Mesenteric fat pad (tissue), 1 donor: ENCODE results near the gene LRRC4C. TPM values are rescaled to one million over a fixed set of nuclear protein-coding genes. Genes with fewer than 3 reads are reported as not detected.

ENCODE experiments used
- DNase-seq: peaks from one replicate; pipeline ENCODE4 v3.0.0-alpha.2; 2020; ENCODE audit warnings: low spot score
- total RNA-seq: library from RNA; stranded (reverse); fragmentation: NEBNext Ultra II Directional; extraction: Animal tissue kit (Norgen Biotek cat#: 25700); gene quantifications from one replicate; pipeline ENCODE4 v1.2.1, GENCODE V29; 2021
- donor health status: DM: yes; HTN: yes; CAD: no.

LRRC4C gene
- total RNA-seq, 1 donor from 2014 or later = 1.5 TPM

DNA sequence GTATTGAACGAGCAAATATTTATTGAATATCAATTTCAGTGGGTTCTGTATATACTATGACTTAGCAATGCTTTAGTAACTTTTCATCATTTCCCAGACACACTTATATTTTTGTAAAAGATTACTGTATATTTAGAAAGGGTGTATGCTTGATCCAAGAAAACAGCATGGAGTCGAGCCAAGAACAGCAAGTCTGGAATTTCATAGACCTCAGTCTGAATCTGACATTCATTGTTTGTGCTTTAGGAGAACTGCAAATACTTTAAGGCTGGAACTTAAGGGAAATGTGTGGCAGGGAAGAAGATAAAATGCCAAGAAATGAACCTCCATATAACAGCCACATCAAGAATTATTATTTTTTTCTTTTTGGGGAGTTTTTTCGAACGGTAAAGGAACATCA, 1156.8 kb downstream of the LRRC4C start:
- DNase-seq = no peak

DNA sequence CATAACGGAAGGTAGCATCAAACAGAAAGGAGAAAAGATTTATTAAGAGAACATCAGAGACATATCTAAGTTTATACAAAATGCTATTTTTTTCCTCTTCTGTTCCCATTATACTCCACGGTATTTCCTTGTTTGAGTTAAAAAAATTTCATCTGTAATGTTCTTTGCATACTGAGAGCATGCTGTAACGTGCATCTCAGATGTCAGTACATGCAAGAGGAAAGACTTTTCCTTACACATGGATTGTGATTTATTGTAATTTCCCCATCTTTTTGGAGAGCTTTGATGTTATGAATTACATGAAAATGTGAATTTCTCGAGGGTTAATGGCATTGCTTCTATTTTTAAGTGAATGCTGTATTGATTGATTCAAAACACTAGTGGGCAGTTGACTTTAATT, 1164.0 kb downstream of the LRRC4C start:
- DNase-seq = no peak

DNA sequence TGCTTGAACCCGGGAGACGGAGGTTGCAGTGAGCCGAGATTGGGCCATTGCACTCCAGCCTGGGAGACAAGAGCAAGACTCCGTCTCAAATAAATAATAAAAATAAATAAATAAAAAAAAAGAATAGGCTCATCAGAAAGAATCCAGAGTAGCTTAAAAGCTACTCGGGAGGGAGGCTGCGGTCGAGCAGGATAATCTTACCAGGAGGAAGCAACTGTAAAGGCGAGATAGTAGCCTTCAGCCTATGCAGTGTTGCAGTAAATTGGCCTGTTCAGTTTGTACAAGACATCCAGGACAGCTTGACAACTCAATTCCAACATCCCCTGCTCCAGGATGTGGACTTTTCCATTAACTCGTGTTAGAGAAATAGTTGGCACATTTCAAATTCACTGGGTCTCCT, 1164.7 kb downstream of the LRRC4C start:
- DNase-seq = no peak

DNA sequence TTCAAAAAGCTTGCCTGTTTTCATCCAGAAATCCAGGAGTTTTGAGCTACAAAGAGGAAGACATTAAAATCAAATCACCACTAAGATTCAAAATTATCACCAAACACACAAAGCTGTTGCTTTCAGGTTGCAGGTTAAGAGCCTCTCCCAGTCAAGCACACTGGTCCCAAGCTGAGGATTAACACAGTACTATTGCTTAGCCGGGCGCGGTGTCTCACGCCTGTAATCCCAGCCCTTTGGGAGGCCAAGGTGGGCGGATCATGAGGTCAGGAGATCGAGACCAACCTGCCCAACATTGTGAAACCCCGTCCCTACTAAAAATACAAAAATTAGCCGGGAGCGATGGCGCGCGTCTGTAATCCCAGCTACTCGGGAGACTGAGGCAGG, 1165.1 kb downstream of the LRRC4C start:
- DNase-seq = no peak

DNA sequence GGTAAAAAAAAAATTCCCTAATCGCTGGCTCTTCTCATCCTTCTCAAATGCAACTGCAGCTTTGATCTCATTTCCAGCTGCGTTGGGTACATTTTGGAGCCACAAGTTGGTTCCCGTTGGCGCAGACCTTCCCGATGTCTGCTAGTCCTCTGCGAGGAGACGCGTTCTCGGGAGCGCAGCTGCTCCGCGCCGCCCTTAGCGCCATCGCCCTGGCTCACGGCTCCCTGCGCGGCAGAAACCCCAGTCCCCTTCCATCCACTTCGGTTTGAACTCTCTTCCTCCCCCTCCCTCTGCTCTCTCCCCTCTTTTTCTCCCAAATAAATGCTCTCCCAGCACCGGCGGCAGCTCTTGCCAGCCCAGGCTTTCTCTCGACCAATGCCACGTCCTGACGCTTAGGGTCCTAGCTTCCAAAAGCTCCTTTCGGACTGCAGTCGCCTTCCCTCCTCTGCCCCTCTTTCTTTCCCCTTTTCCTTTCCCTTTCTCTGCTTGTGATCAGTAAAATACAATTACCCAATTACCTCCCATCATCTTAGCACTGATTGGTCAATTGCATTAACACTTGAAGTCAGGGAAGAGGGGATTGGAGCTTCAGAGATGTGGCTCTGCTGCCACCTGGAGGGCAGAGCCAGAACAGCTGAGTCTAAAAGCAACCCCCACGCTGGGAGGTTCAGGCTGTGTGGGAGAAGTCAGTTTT, 1165.7 kb downstream of the LRRC4C start:
- no peak for DNase-seq

DNA sequence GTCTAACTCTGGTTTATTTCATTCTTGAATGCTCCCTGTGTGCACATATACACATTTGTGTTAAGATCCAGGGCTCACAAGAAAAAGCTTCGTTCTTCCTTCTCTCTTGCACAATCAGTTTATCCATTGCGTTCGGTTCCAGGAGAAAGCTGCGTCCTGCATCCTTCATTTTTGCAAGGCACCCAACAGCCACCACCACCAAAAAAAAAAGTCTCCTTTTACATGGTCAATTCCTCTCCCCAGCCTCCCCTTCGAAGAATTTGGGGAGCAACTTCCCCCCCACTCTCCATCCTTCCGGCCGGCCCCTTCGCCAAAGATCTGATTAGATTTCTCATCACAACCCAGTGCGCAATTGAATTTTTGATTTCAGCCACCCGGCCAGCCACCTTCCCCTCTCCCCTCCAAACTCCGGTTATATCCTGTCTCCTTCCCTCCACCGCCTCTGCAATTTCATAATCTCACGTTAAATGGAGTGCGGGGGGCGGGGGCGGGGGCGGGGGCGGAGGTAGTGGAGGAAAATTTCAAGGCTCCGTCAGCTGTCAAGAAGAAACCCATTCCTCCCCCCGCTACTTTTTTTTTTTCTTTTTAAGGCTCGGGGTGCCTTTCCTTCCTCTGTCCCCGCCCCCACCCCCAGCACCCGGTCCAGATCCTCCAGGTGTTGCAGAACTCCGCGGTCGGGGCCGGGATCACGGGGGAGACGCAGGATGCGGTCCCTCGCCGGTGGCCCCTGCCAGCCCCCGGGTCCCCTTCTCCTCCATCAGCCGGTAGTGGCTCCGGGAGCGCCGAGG, 1166.5 kb downstream of the LRRC4C start:
- DNase-seq = no peak

DNA sequence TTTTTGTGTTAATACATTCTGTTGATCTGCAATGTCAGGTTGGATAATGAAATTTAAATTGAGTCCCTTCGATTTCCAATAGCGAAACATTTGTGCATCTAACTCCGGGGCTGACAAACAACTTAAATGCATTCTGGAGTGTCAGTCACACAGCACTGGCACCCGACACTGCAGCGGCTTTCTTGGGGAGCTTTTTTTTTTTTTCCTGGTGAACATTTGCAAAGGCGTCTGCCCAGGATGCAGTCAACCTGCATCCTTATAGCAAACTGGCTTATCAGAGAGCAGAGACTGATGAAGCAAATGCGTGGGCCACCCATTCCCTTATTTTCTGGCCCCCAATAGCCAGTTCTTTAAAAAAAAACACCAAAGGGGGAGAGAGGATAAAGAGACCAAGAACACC, 1167.7 kb downstream of the LRRC4C start:
- no peak for DNase-seq

DNA sequence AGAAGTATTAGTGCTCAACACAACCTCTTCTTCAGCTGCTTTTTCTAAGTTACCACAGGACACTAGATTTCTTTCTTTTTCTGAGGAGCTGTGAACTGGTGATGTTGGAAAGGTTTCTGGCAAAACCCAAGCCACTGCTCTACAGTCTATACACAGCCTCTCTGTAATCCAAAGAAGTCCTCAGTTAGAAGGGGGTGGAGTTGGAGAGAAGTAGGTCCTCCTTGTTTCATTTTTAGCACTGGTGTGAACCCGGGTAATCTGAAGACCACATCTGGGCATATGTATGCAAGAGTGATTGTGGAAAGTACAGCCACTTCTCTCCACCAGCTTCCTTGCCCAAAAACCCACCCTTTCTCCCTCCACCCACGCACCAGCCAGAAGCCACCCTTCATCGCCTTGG, 1168.1 kb downstream of the LRRC4C start:
- no peak for DNase-seq

DNA sequence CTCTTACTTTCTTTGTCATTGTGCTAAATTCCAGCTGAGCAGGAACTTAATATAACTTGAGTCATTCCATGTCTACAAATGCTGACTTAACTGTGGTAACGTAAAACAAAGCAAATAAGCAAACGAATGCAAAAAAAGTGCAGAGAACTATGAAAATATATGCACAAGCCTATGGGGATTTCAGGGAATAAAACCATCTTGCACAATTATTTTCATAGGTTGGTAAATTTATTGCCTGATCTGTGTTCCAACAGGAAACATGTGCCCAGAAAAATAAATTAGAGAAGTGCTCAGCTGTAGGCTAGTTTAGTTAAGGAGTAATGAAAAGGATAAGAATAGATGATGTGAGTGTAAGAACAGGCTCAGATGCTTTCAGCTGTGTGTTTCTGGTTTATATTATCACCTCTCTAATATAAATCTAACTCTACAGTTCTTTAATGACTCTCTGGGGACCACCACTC, 1169.3 kb downstream of the LRRC4C start:
- DNase-seq = no peak

DNA sequence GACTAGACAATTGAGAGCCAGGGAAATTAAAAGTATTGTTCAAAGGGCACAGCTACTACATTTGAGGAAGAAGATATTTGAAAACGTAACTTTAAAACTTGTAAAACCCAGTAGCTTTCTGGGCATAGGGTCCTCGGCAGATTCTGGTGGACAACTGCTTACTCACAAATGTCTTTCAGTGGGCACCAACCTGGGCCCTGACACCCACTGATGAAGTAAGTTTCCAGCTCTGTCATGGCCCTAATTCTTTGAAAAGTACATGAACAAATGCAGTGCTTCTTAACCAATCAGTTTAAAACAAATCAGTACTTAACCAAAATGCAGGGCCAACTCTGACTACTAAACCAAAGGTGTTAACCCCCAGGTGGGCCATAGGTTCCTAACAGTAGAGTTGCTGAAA, 1170.1 kb downstream of the LRRC4C start:
- no peak for DNase-seq

DNA sequence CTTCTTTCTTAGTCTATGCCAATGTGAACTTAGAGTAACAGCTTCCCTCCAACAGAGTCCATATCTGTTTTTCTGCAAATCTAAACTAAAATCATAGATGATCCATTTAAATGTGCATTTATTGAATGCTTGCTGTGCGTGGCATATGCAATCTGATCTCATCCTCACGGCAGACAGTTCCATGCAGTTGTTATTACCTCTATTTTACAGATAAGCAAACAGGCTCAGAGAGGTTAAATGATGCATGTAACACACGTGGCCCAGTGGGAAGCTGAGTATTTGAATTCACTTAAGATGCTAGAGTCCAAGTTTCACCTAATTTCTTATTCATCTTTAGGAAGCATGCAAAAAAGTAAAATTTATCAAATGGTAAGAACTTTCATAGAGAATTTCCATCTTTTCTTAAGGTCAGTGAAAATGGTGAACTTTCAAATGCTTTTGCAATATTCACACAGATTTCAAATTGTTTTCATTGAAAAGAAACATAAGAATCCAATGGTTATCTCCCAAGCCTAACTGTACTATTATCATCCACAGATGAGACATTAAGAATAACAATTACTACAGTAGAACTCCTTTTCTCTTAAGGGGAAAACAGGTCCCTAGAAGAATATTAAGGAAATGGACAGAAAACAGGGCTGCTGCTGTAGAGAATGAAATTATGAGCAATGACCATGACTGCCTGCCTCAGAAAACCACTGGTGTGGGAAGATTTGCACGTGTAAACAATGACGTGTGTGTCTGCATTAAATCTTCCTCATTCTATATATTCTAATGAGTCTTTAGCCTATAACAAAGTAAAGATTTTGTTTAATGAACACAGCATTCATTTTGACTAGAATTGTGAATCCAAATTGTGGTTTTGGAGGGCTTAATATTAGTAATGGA, 1171.3 kb downstream of the LRRC4C start:
- no peak for DNase-seq

DNA sequence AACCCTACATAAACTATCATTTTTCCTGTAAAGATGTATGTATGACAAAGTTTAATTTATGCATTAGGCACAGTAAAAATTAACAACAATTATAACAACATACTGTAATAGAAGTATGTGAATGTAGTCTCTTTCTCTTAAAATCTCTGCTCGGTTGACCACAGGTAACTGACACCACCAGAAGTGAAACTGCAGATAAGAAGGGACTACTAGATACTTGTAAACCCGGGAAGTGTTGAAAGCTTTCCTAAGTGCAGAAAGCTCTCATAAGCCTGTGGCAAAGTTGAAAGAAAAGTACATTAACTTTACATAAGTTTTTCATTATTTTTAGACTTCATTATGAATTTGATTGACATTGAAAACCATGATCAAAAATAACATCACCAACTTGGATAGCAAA, 1173.3 kb downstream of the LRRC4C start:
- DNase-seq = no peak

DNA sequence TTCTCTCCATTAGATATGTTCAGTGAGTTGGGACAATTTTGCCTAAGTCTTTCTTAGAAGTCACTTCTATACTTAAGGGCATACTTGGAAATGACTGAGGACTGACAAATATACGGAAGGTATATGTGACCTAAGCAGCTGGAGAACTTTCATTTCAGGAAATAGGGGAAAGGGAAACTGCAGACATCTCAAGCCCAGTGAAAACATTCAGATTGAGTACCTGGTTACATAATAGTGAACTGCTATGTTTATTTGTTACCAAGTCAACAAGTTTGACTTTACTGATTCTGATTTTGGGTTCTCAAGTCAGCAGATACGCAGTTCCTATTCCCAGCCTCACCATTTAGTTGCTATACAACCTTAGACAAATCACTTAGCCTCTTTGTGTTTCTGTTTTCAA, 1173.9 kb downstream of the LRRC4C start:
- no peak for DNase-seq

DNA sequence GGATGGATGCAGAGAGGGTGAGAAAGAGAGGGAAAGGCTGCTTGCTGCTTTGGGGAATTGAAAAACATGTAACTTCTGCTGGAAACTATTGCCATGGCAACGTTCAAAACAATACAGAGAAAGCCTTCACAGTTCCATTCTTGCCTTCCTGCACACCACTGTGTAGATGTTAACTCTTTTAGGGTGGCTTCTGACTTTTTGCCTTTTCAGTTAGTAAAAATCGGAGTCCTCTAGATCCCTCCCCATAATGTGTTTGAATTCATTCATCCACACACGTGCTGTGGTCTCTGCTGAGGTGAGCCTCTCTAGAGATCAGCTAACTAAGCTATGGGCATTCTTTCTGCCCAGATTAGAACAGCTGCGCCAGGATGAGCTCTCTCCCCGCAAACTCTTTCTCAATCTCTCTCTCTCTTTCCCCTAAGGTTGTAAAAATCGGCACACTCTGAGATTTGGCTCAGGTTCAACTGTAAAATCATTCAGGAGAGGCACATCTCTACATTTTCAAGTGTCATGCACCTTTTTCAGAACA, 1178.3 kb downstream of the LRRC4C start:
- no peak for DNase-seq

DNA sequence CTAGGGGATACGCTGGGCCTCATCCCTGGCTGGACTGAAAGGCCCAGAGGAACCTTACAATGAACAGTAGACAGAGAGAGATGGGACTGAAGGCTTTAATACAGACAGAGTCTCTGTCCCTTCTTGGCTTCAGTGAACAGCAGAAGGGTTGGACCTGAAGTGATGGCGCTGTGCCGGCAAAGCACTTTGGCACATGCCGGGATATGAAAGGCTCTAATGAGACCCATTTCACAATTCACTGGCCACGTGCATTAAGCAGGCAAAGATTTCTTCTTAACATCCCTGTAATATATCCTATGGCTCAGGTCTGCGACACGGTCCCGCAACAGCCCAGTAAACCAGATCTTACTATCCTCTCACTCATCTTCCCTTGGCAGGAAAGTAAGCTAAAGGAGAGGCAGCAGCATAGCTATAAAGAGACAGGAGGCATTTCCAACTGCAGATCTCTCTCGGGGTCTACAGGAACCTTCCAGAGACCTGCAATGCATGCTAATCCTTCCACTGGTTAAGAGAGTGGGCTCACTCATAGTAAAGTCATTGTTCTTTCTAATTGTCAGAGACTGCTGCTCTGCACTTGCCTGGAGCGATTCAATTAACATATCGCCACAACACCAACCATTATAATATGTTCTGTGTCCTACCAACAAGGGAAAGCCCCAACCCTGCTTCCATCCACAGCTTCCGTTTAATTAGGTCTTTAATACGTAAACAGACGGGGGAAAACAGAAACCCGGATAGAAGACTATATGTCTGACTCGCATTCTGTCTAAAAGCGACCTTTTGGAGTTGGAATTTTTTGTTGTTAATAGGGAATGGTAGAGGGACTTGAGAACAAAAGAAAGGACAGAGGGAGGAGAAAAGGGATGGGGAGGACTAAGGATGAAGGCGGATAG, 1179.0 kb downstream of the LRRC4C start:
- DNase-seq = no peak

DNA sequence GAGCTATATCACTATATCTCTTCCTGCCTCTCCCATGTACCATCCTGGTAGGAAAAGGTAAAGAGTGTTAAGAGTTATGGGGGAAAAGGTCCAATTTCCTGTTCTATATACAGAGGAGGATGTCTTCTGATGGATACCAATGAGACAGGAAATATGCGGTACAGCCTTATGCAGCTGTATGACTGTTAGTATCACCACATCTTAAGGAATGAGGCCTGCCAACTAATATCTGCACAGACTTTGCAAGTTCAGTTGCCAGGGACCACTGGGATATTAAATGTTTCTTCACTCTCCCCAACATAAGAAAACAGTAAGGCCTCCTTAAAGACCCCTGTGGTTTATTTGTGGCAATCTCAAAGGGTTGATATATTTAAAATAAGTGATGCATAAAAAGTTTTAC, 1182.5 kb downstream of the LRRC4C start:
- DNase-seq = no peak

DNA sequence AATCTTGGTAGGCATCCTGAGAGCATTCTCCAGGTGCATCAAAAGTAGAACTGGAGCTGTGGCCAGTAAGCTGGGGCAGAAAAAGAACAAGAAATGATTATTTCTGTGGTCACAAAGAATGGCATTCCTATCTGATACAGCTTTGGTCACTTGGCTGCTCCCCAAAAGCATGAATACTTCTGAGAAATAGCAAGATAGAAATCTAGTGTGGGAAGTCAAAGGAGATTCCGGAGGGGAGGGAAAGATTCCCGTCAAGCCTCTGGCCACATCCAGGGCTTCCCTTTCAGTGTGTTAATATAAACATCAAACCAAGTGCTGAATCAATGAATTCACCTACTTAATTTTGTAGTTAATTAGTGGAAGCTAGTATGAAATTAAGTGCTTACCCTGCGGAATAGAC, 1185.4 kb downstream of the LRRC4C start:
- DNase-seq = no peak

DNA sequence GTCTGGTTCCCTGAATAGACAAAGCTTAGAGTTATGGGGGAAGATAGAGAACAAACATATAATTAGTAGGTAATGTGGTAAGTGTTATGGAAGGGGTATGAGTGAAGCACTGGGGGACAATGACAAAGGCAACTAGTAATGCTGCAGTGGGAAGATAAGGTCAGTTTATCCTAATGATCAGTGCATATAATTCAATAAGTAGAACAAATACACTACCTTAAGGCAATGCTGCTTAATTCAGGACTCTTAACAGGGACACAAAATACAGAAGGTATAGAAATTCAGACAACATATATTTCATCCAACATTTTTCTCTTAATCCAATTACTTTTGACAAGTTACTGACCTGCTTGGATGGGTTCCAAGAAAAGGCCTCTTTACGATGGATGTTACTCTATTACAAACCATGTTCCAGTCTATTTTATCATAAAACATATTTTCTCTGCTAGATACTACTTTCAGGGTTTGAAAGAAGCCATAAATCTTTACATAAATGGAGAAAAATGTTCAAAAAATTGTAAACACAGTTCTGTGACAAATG, 1186.2 kb downstream of the LRRC4C start:
- DNase-seq = no peak

DNA sequence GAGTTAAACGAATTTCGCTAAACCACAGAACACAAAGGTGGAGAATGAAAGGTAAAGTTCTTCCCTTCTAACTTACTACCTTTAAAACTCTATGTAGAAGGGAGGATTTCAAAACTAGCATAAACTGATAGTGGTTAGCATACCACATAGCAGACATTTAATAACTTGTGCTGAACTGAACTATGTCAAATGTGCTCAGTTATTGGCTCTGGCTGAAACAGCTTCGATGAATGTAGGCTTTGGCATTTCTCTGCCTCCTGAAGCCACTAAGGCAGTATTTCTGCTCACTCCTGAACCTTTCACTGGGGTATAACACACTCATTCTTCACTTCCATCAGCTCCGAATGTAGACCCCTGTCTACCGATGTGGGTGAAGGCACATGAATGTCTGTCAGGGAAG, 1188.1 kb downstream of the LRRC4C start:
- DNase-seq = no peak

DNA sequence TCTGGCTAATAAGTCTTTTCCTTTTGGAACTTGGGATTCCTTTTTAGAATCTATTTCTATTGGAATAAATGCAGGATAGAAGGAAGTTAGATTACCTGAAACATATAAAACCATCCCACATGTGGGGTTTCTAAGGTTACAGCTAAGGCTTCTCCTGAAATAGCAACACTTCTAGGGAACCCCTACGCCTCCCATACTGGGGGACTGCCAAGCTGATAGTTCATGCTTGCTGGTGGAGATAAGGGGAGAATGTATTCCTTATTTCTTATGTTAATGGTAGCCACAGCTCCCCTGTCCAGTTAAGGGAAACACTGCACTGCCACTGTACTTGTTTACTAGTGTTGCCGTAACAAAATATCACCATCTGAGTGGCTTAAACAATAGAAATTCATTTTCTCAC, 1189.6 kb downstream of the LRRC4C start:
- DNase-seq = no peak
